HG03064 (cell line): ENCODE data around the gene ATAD3B.
"Not testable (repeated sequence)": the region's sequence is repeated elsewhere in the genome, so short reads cannot be mapped to it uniquely, and the experiment has no call there.

Experiments
- ATAC-seq: cut with Tn5 transposase; IDR thresholded peaks from one replicate; pipeline ENCODE4 v1.9.1; 2021; ENCODE audit warnings: low read depth; ENCODE audit not compliant: unreplicated experiment

ATAD3B gene, protein sequence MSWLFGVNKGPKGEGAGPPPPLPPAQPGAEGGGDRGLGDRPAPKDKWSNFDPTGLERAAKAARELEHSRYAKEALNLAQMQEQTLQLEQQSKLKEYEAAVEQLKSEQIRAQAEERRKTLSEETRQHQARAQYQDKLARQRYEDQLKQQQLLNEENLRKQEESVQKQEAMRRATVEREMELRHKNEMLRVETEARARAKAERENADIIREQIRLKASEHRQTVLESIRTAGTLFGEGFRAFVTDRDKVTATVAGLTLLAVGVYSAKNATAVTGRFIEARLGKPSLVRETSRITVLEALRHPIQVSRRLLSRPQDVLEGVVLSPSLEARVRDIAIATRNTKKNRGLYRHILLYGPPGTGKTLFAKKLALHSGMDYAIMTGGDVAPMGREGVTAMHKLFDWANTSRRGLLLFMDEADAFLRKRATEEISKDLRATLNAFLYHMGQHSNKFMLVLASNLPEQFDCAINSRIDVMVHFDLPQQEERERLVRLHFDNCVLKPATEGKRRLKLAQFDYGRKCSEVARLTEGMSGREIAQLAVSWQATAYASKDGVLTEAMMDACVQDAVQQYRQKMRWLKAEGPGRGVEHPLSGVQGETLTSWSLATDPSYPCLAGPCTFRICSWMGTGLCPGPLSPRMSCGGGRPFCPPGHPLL

DNA sequence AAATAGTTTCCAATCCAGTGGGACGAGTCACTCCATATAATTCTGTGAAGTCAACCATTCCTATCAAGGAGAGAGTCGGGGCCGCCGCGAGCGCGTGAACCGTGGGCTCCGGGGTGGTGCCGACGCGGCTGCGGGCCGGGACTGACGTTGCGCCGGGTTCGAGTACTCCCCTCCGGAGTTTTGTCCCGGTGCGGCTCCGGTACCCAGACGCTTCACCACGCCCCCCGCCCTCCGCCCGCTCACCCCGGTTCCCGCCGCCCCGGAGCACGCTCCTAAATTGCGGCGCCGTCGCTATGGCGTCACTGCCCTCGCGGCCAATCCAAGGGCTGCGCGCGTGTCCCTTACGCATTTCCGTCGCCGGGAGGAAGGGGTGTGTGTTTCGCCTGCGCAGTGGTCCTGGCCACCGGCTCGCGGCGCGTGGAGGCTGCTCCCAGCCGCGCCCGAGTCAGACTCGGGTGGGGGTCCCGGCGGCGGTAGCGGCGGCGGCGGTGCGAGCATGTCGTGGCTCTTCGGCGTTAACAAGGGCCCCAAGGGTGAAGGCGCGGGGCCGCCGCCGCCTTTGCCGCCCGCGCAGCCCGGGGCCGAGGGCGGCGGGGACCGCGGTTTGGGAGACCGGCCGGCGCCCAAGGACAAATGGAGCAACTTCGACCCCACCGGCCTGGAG lies at the start of gene ATAD3B:
Gene ATAD3B, plus strand, starts transcription at position 377 of the 664 bp plus-strand sequence. Its CDS starts 120 bp downstream, at position 497.
- ATAC-seq, result peak; percentile 88

- ATAC-seq, result no peak
These were observed 49.6 kb upstream of the ATAD3B start for GRCh38 chr1:1421907-1422464.

DNA sequence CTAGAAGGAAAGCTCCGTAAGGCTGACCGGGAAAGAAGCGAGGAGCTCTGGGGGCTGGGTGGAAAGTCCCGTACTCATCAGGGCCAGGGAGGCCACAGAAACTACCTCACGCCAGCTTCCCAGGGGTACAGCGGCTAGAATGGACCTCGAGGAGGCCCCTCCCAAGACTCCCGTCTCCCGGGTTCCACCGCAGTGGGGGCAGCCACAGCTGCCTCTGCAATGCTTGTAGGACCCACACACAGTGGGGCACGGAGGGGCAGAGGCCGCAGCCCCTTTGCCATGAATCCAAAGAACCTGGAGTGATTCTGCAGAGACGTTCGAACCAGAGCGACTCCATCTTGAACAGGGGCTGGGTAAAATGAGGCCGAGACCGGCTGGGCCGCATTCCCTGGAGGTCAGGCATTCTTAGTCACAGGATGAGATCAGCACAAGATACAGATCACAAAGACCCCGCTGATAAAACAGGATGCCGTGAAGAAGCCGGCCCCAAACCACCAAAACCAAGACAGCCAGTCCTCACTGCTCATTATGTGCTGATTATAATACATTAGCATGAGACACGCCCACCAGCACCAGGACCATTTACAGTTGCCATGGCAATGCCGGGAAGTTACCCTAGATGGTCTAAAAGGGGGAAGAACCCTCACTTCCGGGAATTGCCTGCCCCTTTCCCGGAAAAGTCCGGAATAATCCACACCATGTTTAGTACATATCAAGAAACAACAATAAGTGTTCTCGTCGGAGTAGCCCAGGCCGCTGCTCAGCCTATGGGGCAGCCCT lies 48.9 kb upstream of the ATAD3B start:
- ATAC-seq, result no peak

- no peak for ATAC-seq
These were observed 48.3 kb upstream of the ATAD3B start for GRCh38 chr1:1423245-1423597.

GRCh38 chr1:1424707-1425106 lies 46.9 kb upstream of the ATAD3B start:
- no peak for ATAC-seq

- ATAC-seq, result no peak
These were observed 46.2 kb upstream of the ATAD3B start for GRCh38 chr1:1425426-1425752.

DNA sequence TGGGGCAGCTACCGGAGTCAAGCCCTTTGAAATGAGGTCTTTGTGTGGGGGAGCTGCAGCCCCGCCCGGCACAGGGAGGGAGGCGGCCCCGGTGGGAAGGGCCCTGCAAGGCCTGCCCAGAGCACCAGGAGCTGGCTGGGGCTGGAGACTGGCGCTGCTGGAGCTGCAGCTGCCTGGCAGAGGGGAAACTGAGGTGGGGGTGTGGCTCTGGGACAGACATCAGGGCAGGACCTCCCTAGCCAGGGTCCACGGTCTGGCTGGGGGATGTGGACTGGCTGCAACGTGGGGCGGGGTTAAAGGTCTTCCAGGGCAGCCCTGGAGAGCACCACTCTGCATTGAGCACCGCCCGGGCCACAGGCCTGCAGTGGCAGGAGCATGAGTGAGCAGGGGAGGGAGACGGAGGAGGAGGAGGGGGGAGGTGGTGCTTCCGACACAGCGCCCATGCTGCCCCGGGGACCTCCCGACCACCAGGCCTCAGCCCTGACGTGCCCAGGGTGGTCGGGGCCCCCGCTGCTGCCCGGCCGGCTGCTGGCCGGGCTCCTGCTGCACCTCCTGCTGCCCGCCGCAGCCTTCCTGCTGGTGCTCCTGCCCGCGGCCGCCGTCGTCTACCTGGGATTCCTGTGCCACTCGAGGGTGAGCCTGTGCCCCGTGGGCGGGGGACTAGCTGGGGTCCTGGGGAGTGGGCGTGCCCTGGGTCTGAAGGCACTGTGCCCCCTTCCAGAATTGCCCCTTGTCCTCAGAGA lies 45.6 kb upstream of the ATAD3B start:
- ATAC-seq, result no peak

DNA sequence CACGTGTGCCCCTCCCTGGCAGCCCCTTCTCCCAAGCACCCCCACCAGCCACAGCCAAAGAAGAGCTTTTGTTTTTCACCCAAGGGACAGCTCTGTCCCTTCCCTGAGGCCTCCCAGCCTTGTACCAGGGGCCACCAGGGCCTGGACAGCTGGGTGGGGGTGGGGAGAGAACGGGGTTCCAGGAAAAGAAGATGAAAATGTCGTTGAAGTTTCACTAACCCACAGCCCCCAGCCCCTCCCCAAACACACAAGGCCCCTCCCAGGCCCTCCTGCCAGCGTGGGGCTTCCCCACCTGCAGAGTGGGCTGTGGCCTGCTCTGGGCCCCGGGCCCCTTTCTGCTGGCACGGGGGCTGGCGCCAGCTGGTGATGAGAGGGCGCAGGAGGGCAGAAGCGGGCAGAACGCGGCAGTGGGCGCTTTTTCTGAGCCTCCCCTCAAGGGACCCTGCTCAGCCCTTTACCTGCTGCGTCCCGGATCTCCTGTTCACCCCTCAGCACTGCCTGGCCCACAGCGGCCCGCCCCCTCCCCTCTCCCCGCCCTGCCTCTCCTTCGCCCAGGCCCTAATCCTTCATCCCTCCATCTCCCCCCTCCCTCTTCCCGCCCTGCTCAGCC lies 45.0 kb upstream of the ATAD3B start:
- ATAC-seq, result no peak

GRCh38 chr1:1427106-1427819 lies 44.3 kb upstream of the ATAD3B start:
- no peak for ATAC-seq

- ATAC-seq, result no peak
These were observed 43.8 kb upstream of the ATAD3B start for GRCh38 chr1:1427820-1428148.

DNA sequence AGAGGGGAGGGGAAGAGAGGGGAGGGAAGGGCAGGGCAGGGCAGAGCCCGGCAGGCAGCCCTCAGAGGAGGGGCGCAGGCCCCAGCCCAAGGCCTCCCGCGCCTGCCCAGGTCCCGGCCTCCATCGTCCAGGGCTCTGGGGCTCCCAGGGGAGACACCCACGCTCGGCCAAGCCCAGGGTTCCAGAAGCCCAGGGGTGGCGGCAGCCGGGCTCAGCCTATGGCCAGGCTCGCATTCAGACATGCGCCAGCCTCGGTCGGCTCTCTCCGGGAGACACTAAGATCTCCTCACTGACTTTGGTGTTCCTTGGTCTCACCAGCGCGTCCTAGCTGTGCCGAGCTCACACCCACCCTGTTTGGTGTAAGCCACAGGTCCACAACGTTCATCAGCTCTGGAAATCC lies 43.4 kb upstream of the ATAD3B start:
- ATAC-seq, result no peak

- not testable (repeated sequence) for ATAC-seq
These were observed 42.6 kb upstream of the ATAD3B start for GRCh38 chr1:1428967-1429366.

GRCh38 chr1:1429671-1430073 lies 41.9 kb upstream of the ATAD3B start:
- ATAC-seq, result no peak

DNA sequence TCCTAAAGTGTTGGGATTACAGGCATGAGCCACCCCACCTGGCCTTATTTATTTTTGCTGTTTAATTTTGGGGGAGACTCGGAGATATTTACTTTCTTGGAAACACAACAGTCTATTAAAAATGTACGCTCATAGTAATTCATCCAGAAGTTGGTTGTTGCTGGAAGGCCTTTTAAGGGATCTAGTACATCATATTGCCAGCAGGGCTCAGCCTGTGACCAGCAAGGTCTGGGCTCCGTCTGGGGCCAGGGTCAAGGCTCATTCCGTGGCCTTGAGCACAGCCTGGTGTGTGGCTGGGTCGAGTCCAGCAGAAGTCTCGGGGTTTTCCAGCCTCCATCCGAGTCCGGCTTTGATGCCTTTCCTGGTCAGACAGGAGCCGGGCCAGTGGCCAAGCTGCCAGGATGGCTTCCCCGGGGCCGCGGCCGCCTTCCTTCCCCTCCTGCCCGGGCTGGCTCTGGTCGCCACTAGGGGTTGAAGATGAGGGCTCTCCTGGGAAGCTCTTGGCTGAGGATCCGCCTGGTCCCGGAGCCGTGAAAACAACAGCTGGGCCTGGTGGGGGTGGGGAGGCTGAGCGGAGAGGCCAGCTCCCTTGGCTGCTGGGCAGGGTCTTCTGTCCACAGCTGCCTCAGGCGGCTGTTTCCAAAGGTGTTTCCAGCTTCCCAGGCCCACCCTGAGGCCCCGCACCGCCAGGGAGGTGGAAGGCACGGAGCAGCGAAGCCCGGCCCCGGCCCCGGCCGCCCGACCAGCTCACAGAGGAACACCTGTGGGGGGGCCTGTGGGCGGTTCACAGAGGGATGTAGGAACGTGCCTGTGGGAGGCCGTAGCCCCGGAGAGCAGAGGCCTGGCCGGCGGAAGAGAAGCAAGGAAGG lies 41.2 kb upstream of the ATAD3B start:
- no peak for ATAC-seq

GRCh38 chr1:1430992-1431844 lies 40.3 kb upstream of the ATAD3B start:
- no peak for ATAC-seq

DNA sequence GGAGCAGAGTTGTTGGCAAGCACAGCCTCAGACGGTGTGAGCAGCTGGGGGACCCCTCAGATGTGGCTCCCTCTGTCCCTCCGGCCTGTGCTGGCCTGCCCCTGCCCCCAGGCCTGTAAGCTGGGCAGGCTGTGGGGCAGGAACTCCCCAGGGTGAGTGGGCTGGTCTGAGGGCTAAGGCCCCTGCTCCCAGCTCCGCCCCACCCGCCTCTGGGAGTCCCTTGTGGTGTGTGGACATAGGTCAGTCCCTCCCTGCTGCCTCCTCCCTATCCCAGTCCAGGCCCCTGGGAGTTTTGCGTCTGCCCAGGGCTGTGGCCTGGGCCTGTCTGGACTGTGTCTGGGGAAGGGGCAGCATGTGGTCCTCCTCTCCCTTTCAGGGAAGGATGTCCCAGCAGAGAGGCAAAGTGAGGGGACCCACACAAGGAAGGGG lies 39.7 kb upstream of the ATAD3B start:
- no peak for ATAC-seq

- no peak for ATAC-seq
These were observed 39.2 kb upstream of the ATAD3B start for GRCh38 chr1:1432274-1432950.
